Subcutaneous adipose tissue (tissue), 4 donors: Measurements from ENCODE around the gene MEIS2. TPM values are rescaled to one million over a fixed set of nuclear protein-coding genes. Genes with fewer than 3 reads are reported as not detected.

Experiments used
- CTCF ChIP-seq: fragments of 450-650 bp; IDR thresholded peaks from one replicate; pipeline ENCODE4 v1.5.1; 2016; ENCODE audit warnings: low read depth, mild to moderate bottlenecking, control low read depth, antibody characterized with exemption, moderate library complexity
- total RNA-seq, 4 donors: library from RNA; depleted of rRNA; stranded (reverse); fragments of >200 nt; gene quantifications; one replicate each; pipeline ENCODE4 v1.1.0, GENCODE V29; 2016

MEIS2 gene
- total RNA-seq, 4 donors from 2014 or later = 10.3 to 21.7 (median 14.9) TPM

GRCh38 chr15:36948982-36949381, 151.4 kb downstream of the MEIS2 start:
- no peak for TF ChIP-seq CTCF

DNA sequence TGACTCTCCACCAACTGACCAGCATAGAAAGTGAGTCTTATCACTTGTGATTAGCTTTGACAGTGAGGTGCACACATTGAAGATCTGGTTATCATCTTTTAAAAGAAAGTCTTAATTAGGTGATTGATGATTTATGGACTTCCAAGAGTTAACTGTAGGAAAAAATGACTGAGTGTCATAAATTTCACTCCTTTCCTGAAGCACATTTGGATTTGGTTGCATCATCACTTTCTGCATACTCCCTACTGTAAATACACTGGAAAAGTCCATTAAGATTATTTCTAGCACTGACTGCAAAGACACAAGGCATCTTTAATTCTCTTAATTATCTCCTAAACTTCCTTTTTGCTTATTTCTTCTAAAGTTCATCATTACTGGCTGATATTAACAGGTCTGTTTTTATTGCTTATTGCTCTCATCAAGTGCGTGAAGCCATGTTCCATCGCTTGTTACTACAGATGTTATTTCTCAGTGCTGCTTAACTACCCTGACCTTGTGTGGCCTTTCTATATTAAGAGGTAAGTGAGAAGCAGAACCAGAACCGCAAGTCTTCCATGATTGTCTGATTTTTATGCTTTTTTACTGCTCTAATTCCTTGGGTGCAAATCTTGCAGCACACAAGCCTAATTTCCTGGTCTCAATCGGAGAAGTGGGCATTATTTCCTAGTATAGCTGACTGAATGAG, 153.2 kb downstream of the MEIS2 start:
- TF ChIP-seq CTCF = no peak

DNA sequence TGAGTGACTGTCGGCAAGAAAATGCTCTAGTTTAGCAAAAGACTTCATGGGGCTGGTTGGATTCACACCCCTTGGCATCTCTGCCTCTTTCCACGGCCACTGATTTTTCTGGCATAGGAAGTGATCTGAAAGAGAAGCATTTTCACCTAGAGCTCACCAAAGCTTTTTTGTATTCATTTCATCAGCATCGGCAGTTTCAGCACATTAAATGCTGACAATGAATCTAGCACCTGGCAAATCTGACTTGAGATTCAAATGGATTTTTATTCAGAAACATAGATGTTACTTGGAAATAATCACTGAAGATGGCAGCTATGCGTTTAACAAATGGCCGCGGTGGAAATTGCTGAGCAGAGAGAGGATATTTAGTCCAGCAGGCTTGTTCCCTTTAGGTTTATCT, 155.9 kb downstream of the MEIS2 start:
- TF ChIP-seq CTCF = no peak

GRCh38 chr15:36943508-36944361, 156.6 kb downstream of the MEIS2 start:
- TF ChIP-seq CTCF = no peak

DNA sequence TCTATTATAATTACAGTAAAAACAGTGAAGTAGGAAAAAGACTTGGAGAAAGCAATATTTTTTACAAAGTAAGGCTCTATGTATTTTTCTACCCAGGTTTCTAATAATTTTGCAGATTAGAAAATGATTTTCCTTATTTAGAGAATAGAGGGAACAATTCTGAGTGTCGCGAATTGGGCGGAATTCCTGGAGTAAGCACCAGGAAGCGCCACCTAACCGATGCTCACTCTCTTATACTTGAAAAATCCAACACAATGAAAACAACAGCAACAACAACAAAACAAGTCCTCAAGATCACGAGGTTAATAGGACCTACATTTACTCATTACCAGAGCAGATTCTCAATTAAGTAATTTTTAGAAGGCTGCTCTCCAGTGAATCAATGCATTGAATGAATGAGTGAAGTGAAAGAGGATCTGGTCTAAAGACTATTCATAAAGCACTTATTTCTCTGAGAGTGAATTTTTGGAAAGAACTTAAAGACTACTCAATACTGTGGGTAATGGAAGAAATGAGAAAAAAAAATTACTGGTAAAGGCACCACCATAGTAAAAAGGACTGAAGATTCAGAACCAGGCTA, 158.0 kb downstream of the MEIS2 start:
- TF ChIP-seq CTCF = no peak

DNA sequence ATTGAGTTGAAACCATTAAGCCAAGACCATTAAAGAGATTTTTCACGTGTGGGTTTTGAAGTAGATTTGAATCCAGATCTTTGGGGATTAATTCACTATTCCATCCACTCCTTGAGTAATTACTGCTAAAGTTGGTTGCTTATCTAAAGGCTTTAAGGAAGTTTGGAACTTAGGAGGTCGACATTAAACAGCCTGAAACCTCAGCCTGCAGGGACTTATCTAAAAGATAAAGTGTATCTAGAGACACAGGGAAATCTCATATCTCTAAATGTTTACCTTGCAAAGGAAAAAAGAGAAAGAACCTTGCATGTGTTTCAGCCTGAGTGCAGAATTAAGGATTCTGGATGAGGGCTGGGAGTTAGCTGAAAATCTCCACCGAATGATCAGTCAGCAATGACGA, 158.6 kb downstream of the MEIS2 start:
- TF ChIP-seq CTCF = no peak

- no peak for TF ChIP-seq CTCF
These were observed 159.6 kb downstream of the MEIS2 start for GRCh38 chr15:36940636-36941260.
